ENCODE results near the gene AP3S2. TPM values are rescaled to one million over a fixed set of nuclear protein-coding genes. Genes with fewer than 3 reads are reported as not detected.

AP3S2 gene
- total and polyA plus RNA-seq, 7 experiments from 2014 or later, result 24.3 to 32.8 (median 28.5) TPM

- Histone ChIP-seq H3K4me1 (ENCODE audit: control insufficient read depth in 2 of 2, insufficient read depth in 2 of 2, low read length in 2 of 2) (no peaks in the 10 kb centered on the region), H3K27ac (ENCODE audit: low read depth, low read length) (no peak overlapping the region), H3K4me3 (ENCODE audit: low read length) (no peak overlapping the region), H3K9me3 (ENCODE audit: control insufficient read depth in 2 of 3, low read length in 3 of 3) (no peaks in the 10 kb centered on the region), H3K36me3 (ENCODE audit: control insufficient read depth in 2 of 3, insufficient read depth in 3 of 3, low read length in 3 of 3) (no peaks in the 10 kb centered on the region), H3K27me3 (ENCODE audit: control insufficient read depth in 2 of 2, insufficient read depth in 2 of 2, low read length in 2 of 2) (peaks cover 0 to 4% of the 10 kb centered on the region in 2 donors)
- H3K36me3 Mint-ChIP-seq, result peaks cover 0 to 6% (median 4%) of the 10 kb centered on the region in 5 donors
- H3K9me3 Mint-ChIP-seq, result peaks cover 0 to 14% (median 6%) of the 10 kb centered on the region in 11 donors
- peaks cover 38 to 56% (median 40%) of the 10 kb centered on the region in 5 donors for H3K27me3 Mint-ChIP-seq
- ATAC-seq (no peak), DNase-seq (no peak)
- CTCF ChIA-PET, result no interaction called here
- H3K27ac Mint-ChIP-seq, result peak overlapping the region in 1 of 9 donors; percentile 46
- peak overlapping the region; percentile 79 to 87 (median 83) for H3K4me3 Mint-ChIP-seq
- H3K4me1 Mint-ChIP-seq, result peaks cover 0 to 10% (median 9%) of the 10 kb centered on the region in 7 donors
- intact Hi-C loops (cut with micrococcal nuclease), result no loop called here
- POLR2A ChIA-PET, result no interaction called here
Observed at GRCh38 chr15:89815769-89816168, 78.0 kb downstream of the AP3S2 start.

- H3K9me3 ChIP-seq (ENCODE audit: control insufficient read depth in 2 of 3, low read length in 3 of 3), result no peaks in the 10 kb centered on the region
- peaks cover 0 to 10% (median 9%) of the 10 kb centered on the region in 7 donors for H3K4me1 Mint-ChIP-seq
- peaks cover 0 to 4% of the 10 kb centered on the region in 2 donors for H3K27me3 ChIP-seq (ENCODE audit: control insufficient read depth in 2 of 2, insufficient read depth in 2 of 2, low read length in 2 of 2)
- no peaks in the 10 kb centered on the region for H3K36me3 ChIP-seq (ENCODE audit: control insufficient read depth in 2 of 3, insufficient read depth in 3 of 3, low read length in 3 of 3)
- H3K4me3 ChIP-seq (ENCODE audit: low read length), result no peak overlapping the region
- ATAC-seq, result peak; percentile 46
- peaks cover 34 to 62% (median 43%) of the 10 kb centered on the region in 5 donors for H3K27me3 Mint-ChIP-seq
- peak in 2 of 9 donors; percentile 7 to 17 for DNase-seq
- no peak overlapping the region for H3K27ac Mint-ChIP-seq
- peak overlapping the region; percentile 59 to 84 (median 73) for H3K4me3 Mint-ChIP-seq
- peaks cover 0 to 6% (median 4%) of the 10 kb centered on the region in 5 donors for H3K36me3 Mint-ChIP-seq
- H3K4me1 ChIP-seq (ENCODE audit: control insufficient read depth in 2 of 2, insufficient read depth in 2 of 2, low read length in 2 of 2), result no peaks in the 10 kb centered on the region
- ChIA-PET POLR2A (no interaction called here), CTCF (no interaction called here)
- H3K27ac ChIP-seq (ENCODE audit: low read depth, low read length), result no peak overlapping the region
- intact Hi-C loops (cut with micrococcal nuclease), result no loop called here
- peaks cover 0 to 14% (median 6%) of the 10 kb centered on the region in 11 donors for H3K9me3 Mint-ChIP-seq
Observed at GRCh38 chr15:89814112-89814742, 79.6 kb downstream of the AP3S2 start.

- no peaks in the 10 kb centered on the region for H3K36me3 ChIP-seq (ENCODE audit: control insufficient read depth in 2 of 3, insufficient read depth in 3 of 3, low read length in 3 of 3)
- H3K27ac Mint-ChIP-seq, result no peak overlapping the region
- DNase-seq (no peak), ATAC-seq (no peak)
- peaks cover 0 to 10% (median 9%) of the 10 kb centered on the region in 7 donors for H3K4me1 Mint-ChIP-seq
- H3K4me3 ChIP-seq (ENCODE audit: low read length), result no peak overlapping the region
- H3K27me3 ChIP-seq (ENCODE audit: control insufficient read depth in 2 of 2, insufficient read depth in 2 of 2, low read length in 2 of 2), result peaks cover 0 to 4% of the 10 kb centered on the region in 2 donors
- no peaks in the 10 kb centered on the region for H3K4me1 ChIP-seq (ENCODE audit: control insufficient read depth in 2 of 2, insufficient read depth in 2 of 2, low read length in 2 of 2)
- H3K27me3 Mint-ChIP-seq, result peaks cover 34 to 62% (median 43%) of the 10 kb centered on the region in 5 donors
- no peak overlapping the region for H3K27ac ChIP-seq (ENCODE audit: low read depth, low read length)
- H3K4me3 Mint-ChIP-seq, result peak overlapping the region in 9 of 10 donors; percentile 59 to 84 (median 75)
- POLR2A ChIA-PET, result no interaction called here
- no peaks in the 10 kb centered on the region for H3K9me3 ChIP-seq (ENCODE audit: control insufficient read depth in 2 of 3, low read length in 3 of 3)
- CTCF ChIA-PET, result no interaction called here
- H3K36me3 Mint-ChIP-seq, result peaks cover 0 to 6% (median 4%) of the 10 kb centered on the region in 5 donors
- intact Hi-C loops (cut with micrococcal nuclease), result no loop called here
- H3K9me3 Mint-ChIP-seq, result peaks cover 0 to 14% (median 6%) of the 10 kb centered on the region in 11 donors
Observed at GRCh38 chr15:89813381-89814111, 80.2 kb downstream of the AP3S2 start.

DNA sequence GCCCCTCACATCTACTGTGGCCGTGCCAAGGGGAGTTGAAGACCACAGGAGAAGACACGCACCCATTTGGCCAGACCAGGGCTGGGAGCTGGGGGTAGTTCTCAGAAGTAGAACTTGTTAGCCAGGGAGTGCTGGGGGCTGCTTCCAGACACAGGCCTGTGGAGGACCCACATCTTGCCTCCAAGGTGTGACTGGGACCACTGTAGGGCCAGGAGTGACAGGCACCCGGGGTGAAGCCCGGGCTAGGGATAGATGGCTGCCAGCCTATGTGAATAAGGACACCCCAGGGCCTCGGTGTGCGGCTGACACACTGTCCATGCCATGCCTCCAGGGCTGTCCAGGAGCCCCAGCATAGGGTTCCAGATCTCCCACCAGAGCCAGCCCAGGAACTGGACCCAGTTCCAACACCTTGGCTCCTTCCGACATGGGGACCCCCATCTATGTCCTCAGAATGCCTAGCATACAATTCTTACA lies 80.9 kb downstream of the AP3S2 start:
- DNase-seq (no peak), ATAC-seq (no peak)
- no peaks in the 10 kb centered on the region for H3K9me3 ChIP-seq (ENCODE audit: control insufficient read depth in 2 of 3, low read length in 3 of 3)
- H3K4me1 ChIP-seq (ENCODE audit: control insufficient read depth in 2 of 2, insufficient read depth in 2 of 2, low read length in 2 of 2), result no peaks in the 10 kb centered on the region
- ChIA-PET CTCF (no interaction called here), POLR2A (no interaction called here)
- H3K27ac ChIP-seq (ENCODE audit: low read depth, low read length), result no peak overlapping the region
- Mint-ChIP-seq H3K36me3 (peaks cover 0 to 6% (median 4%) of the 10 kb centered on the region in 5 donors), H3K4me1 (peaks cover 0 to 10% (median 9%) of the 10 kb centered on the region in 7 donors), H3K9me3 (peaks cover 0 to 14% (median 6%) of the 10 kb centered on the region in 11 donors), H3K27me3 (peaks cover 30 to 62% (median 38%) of the 10 kb centered on the region in 5 donors), H3K4me3 (peak overlapping the region in 4 of 10 donors; percentile 15 to 62 (median 38)), H3K27ac (peak overlapping the region in 1 of 9 donors; percentile 80)
- no peaks in the 10 kb centered on the region for H3K36me3 ChIP-seq (ENCODE audit: control insufficient read depth in 2 of 3, insufficient read depth in 3 of 3, low read length in 3 of 3)
- intact Hi-C loops (cut with micrococcal nuclease), result no loop called here
- H3K4me3 ChIP-seq (ENCODE audit: low read length), result no peak overlapping the region
- peaks cover 0 to 4% of the 10 kb centered on the region in 2 donors for H3K27me3 ChIP-seq (ENCODE audit: control insufficient read depth in 2 of 2, insufficient read depth in 2 of 2, low read length in 2 of 2)

- peaks cover 0 to 14% (median 6%) of the 10 kb centered on the region in 11 donors for H3K9me3 Mint-ChIP-seq
- H3K4me3 Mint-ChIP-seq, result peak overlapping the region in 3 of 10 donors; percentile 15 to 62 (median 32)
- POLR2A ChIA-PET, result no interaction called here
- no peaks in the 10 kb centered on the region for H3K9me3 ChIP-seq (ENCODE audit: control insufficient read depth in 2 of 3, low read length in 3 of 3)
- H3K27me3 Mint-ChIP-seq, result peaks cover 30 to 56% (median 34%) of the 10 kb centered on the region in 5 donors
- ATAC-seq (peak; percentile 47), DNase-seq (no peak)
- H3K27ac ChIP-seq (ENCODE audit: low read depth, low read length), result no peak overlapping the region
- H3K27ac Mint-ChIP-seq, result peak overlapping the region in 1 of 9 donors; percentile 80
- H3K4me3 ChIP-seq (ENCODE audit: low read length), result no peak overlapping the region
- H3K4me1 Mint-ChIP-seq, result peaks cover 0 to 10% (median 9%) of the 10 kb centered on the region in 7 donors
- CTCF ChIA-PET, result no interaction called here
- intact Hi-C loops (cut with micrococcal nuclease), result no loop called here
- H3K36me3 ChIP-seq (ENCODE audit: control insufficient read depth in 2 of 3, insufficient read depth in 3 of 3, low read length in 3 of 3), result no peaks in the 10 kb centered on the region
- H3K27me3 ChIP-seq (ENCODE audit: control insufficient read depth in 2 of 2, insufficient read depth in 2 of 2, low read length in 2 of 2), result peaks cover 0 to 4% of the 10 kb centered on the region in 2 donors
- H3K36me3 Mint-ChIP-seq, result peaks cover 0 to 6% (median 4%) of the 10 kb centered on the region in 5 donors
- H3K4me1 ChIP-seq (ENCODE audit: control insufficient read depth in 2 of 2, insufficient read depth in 2 of 2, low read length in 2 of 2), result no peaks in the 10 kb centered on the region
Observed at GRCh38 chr15:89812011-89812846, 81.6 kb downstream of the AP3S2 start.

DNA sequence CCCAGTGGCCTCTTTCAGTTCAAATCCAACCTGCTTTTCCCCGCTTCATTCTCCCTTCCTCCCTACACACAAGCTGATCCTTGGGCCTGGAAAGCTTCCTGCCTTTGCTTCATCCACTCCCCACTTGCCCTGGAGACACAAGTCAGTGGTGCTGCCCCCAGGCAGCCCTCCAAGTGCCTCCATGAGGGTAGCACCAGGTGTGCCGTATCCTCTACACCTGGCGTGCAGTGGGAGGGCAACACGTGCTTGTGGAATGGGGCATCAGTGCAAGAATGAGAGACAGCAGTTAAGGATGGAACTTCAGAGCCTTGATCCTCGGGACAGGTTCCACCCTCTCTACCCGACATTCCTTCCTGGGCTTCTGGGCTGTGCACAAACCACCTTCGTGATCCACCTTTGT lies 83.0 kb downstream of the AP3S2 start:
- no peaks in the 10 kb centered on the region for H3K9me3 ChIP-seq (ENCODE audit: control insufficient read depth in 2 of 3, low read length in 3 of 3)
- H3K27ac ChIP-seq (ENCODE audit: low read depth, low read length), result no peak overlapping the region
- ATAC-seq, result no peak
- H3K4me3 ChIP-seq (ENCODE audit: low read length), result no peak overlapping the region
- Mint-ChIP-seq H3K4me1 (peaks cover 0 to 10% (median 7%) of the 10 kb centered on the region in 7 donors), H3K4me3 (no peak overlapping the region), H3K36me3 (peaks cover 0 to 1% (median under 1%) of the 10 kb centered on the region in 5 donors), H3K27ac (no peak overlapping the region), H3K27me3 (peaks cover 20 to 43% (median 24%) of the 10 kb centered on the region in 5 donors), H3K9me3 (peaks cover 0 to 7% (median under 1%) of the 10 kb centered on the region in 11 donors)
- POLR2A ChIA-PET, result no interaction called here
- CTCF ChIA-PET, result no interaction called here
- no peaks in the 10 kb centered on the region for H3K4me1 ChIP-seq (ENCODE audit: control insufficient read depth in 2 of 2, insufficient read depth in 2 of 2, low read length in 2 of 2)
- intact Hi-C loops (cut with micrococcal nuclease), result no loop called here
- H3K36me3 ChIP-seq (ENCODE audit: control insufficient read depth in 2 of 3, insufficient read depth in 3 of 3, low read length in 3 of 3), result no peaks in the 10 kb centered on the region
- H3K27me3 ChIP-seq (ENCODE audit: control insufficient read depth in 2 of 2, insufficient read depth in 2 of 2, low read length in 2 of 2), result peaks cover 0 to 3% of the 10 kb centered on the region in 2 donors
- DNase-seq, result no peak
